Activated CD4-positive, CD25-positive, alpha-beta regulatory T cell (primary cell): Measurements from ENCODE around the gene PRR35.

Experiments used
- DNase-seq, 4 experiments: peaks; one replicate each; lab custom pipeline; 2025; lab: John Stamatoyannopoulos, UW

The PRR35 gene

GRCh38 chr16:528111-529011 is 31.8 kb upstream of the PRR35 start:
- DNase-seq: no peak

- DNase-seq: no peak
Observed at GRCh38 chr16:529012-529575, 31.1 kb upstream of the PRR35 start.

- no peak for DNase-seq
Observed at GRCh38 chr16:530111-530817, 29.9 kb upstream of the PRR35 start.

- DNase-seq: no peak
Observed at GRCh38 chr16:531494-532125, 28.6 kb upstream of the PRR35 start.

GRCh38 chr16:533391-534123 is 26.6 kb upstream of the PRR35 start:
- DNase-seq: no peak

GRCh38 chr16:534135-534534 is 26.1 kb upstream of the PRR35 start:
- no peak for DNase-seq

GRCh38 chr16:534856-535445 is 25.2 kb upstream of the PRR35 start:
- no peak for DNase-seq

GRCh38 chr16:535446-536405 is 24.5 kb upstream of the PRR35 start:
- DNase-seq: no peak

GRCh38 chr16:536746-537145 is 23.4 kb upstream of the PRR35 start:
- DNase-seq: no peak

GRCh38 chr16:537415-538335 is 22.5 kb upstream of the PRR35 start:
- no peak for DNase-seq

GRCh38 chr16:539901-540530 is 20.2 kb upstream of the PRR35 start:
- DNase-seq: no peak

- no peak for DNase-seq
Observed at GRCh38 chr16:540645-541340, 19.4 kb upstream of the PRR35 start.

GRCh38 chr16:543301-544164 is 16.7 kb upstream of the PRR35 start:
- no peak for DNase-seq

GRCh38 chr16:544517-544916 is 15.7 kb upstream of the PRR35 start:
- no peak for DNase-seq

GRCh38 chr16:546909-547770 is 13.1 kb upstream of the PRR35 start:
- DNase-seq: peak in 1 of 4 experiments; percentile 20

- no peak for DNase-seq
Observed at GRCh38 chr16:548586-548985, 11.6 kb upstream of the PRR35 start.
